ENCODE data around the gene NRBP1.
"Not testable (repeated sequence)": the region's sequence is repeated elsewhere in the genome, so short reads cannot be mapped to it uniquely, and the experiment has no call there.

Gene NRBP1

GRCh38 chr2:27420996-27421395, 7.4 kb upstream of the NRBP1 start:
- H3K27ac ChIP-seq: no peak overlapping the region

GRCh38 chr2:27421660-27422250, 6.7 kb upstream of the NRBP1 start:
- H3K9me3 ChIP-seq (ENCODE audit: severe bottlenecking): no peaks in the 10 kb centered on the region
- H3K27ac ChIP-seq: no peak overlapping the region
- DNase-seq: no peak
- H3K4me3 ChIP-seq (ENCODE audit: low read depth, low read length): no peak overlapping the region
- H3K36me3 ChIP-seq: no peaks in the 10 kb centered on the region
- H3K27me3 ChIP-seq (ENCODE audit: insufficient read depth, low read depth, severe bottlenecking): no peaks in the 10 kb centered on the region
- TF ChIP-seq CTCF (IDR thresholded peaks at IDR 0.05; ENCODE audit: low read depth, low read length): no peak

More at GRCh38 chr2:27420996-27421395, 7.4 kb upstream of the NRBP1 start:
- Histone ChIP-seq H3K36me3 (no peaks in the 10 kb centered on the region), H3K27me3 (ENCODE audit: insufficient read depth, low read depth, severe bottlenecking) (no peaks in the 10 kb centered on the region), H3K9me3 (ENCODE audit: severe bottlenecking) (no peaks in the 10 kb centered on the region), H3K4me3 (ENCODE audit: low read depth, low read length) (no peak overlapping the region)
- no peak for DNase-seq
- no peak for TF ChIP-seq CTCF (IDR thresholded peaks at IDR 0.05; ENCODE audit: low read depth, low read length)

GRCh38 chr2:27422958-27423357, 5.5 kb upstream of the NRBP1 start:
- no peaks in the 10 kb centered on the region for H3K36me3 ChIP-seq
- no peak for DNase-seq
- no peak for TF ChIP-seq CTCF (IDR thresholded peaks at IDR 0.05; ENCODE audit: low read depth, low read length)
- no peaks in the 10 kb centered on the region for H3K27me3 ChIP-seq (ENCODE audit: insufficient read depth, low read depth, severe bottlenecking)
- no peak overlapping the region for H3K4me3 ChIP-seq (ENCODE audit: low read depth, low read length)
- no peak overlapping the region for H3K27ac ChIP-seq
- H3K9me3 ChIP-seq (ENCODE audit: severe bottlenecking): no peaks in the 10 kb centered on the region

GRCh38 chr2:27425039-27425438, 3.4 kb upstream of the NRBP1 start:
- H3K27ac ChIP-seq; H3K4me3 ChIP-seq (ENCODE audit: low read depth, low read length); DNase-seq; H3K27me3 ChIP-seq (ENCODE audit: insufficient read depth, low read depth, severe bottlenecking); H3K36me3 ChIP-seq; H3K9me3 ChIP-seq (ENCODE audit: severe bottlenecking): not testable (repeated sequence)

GRCh38 chr2:27427863-27428212, 593 bp upstream of the NRBP1 start:
- no peak for TF ChIP-seq CTCF (IDR thresholded peaks at IDR 0.05; ENCODE audit: low read depth, low read length)
- DNase-seq: no peak
- peak overlapping the region; percentile 97 for H3K27ac ChIP-seq
- H3K9me3 ChIP-seq (ENCODE audit: severe bottlenecking): no peaks in the 10 kb centered on the region
- H3K27me3 ChIP-seq (ENCODE audit: insufficient read depth, low read depth, severe bottlenecking): no peaks in the 10 kb centered on the region
- H3K4me3 ChIP-seq (ENCODE audit: low read depth, low read length): peak overlapping the region; percentile 95
- H3K36me3 ChIP-seq: peaks cover 18% of the 10 kb centered on the region

GRCh38 chr2:27428978-27429541, 629 bp downstream of the NRBP1 start:
- no peak for TF ChIP-seq CTCF (IDR thresholded peaks at IDR 0.05; ENCODE audit: low read depth, low read length)
- peaks cover 31% of the 10 kb centered on the region for H3K36me3 ChIP-seq
- DNase-seq: peak; percentile 89
- H3K9me3 ChIP-seq (ENCODE audit: severe bottlenecking): no peaks in the 10 kb centered on the region
- no peaks in the 10 kb centered on the region for H3K27me3 ChIP-seq (ENCODE audit: insufficient read depth, low read depth, severe bottlenecking)
- H3K27ac ChIP-seq: peak overlapping the region; percentile 97
- H3K4me3 ChIP-seq (ENCODE audit: low read depth, low read length): peak overlapping the region; percentile 95
